ENCODE data around the gene ADCY9. TPM values are rescaled to one million over a fixed set of nuclear protein-coding genes. Genes with fewer than 3 reads are reported as not detected.

The ADCY9 gene
- total RNA-seq, 2 donors from 2014 or later, result 4.1 to 9.4 TPM

DNA sequence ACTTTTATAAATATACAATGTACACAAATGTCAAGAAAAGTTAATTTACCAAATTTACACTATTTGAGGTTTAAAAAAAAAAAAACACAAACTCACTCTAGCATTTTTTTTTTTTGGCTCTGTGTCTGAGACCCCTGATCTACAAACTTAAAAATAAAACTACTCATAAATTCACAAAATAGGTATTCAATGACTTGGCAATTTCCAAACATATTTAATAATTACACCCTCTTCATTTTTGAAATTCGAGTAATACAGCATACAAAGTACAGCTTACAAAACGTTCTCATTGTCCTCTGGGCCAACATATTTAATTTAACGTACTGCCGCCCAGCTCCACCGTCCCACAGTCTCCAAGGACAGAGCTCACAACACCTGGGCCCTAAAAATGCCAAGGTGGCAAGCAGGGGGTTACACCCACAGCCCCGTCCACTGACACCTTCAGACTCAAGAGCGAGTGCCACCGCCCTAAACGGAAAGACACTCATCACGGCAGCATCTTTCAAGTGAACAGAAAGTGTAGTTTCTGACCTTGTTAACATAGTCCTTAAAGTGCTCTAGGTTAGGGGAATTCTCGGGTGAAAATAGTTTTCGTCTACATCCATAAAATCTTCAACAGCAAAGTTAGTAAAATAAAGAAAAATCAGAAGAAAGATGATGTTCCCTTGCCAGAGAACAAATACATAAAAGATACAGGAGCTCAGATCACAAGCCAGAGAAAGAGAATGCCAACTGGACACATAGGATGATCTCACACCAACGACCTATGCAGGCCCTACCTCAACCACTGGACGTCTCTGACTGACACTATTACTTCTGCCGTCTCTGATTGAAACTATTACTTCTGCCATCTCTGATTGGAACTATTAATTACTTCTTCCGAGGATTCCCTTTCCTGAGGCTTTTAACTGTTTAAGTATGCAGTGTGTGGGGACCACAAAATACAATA lies 4.2 kb downstream of the ADCY9 start:
- Mint-ChIP-seq H3K4me1 (peaks cover 49% of the 10 kb centered on the region), H3K36me3 (ENCODE audit: low read depth) (peaks cover 17% of the 10 kb centered on the region), H3K4me3 (peak overlapping the region; percentile 71), H3K9me3 (no peaks in the 10 kb centered on the region), H3K27me3 (no peaks in the 10 kb centered on the region), H3K27ac (peak overlapping the region; percentile 37)
- no peak for ATAC-seq (replicated peaks)

DNA sequence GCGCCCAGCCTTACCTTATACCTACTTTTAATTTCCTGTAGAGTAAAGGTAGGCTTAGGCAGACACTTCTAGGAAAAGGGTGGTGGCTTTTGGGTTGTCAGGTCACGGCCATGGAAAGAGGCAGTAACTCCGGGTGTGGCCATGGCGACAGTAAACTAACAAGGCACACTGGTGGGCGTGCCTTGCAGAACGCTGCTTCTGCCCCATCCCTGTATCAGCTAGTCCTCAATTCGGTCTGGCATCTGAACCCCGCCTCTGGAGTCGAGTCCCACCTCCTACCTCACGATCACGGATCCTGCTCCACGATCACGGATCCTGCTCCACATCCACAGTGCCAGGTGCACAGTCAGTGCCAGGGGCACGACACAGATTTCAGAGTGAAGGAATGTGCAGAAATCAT lies 5.6 kb downstream of the ADCY9 start:
- peak; percentile 44 for ATAC-seq (replicated peaks)
- Mint-ChIP-seq H3K9me3 (no peaks in the 10 kb centered on the region), H3K27me3 (no peaks in the 10 kb centered on the region), H3K36me3 (ENCODE audit: low read depth) (peaks cover 24% of the 10 kb centered on the region), H3K27ac (no peak overlapping the region), H3K4me1 (peaks cover 49% of the 10 kb centered on the region), H3K4me3 (peak overlapping the region; percentile 71)

DNA sequence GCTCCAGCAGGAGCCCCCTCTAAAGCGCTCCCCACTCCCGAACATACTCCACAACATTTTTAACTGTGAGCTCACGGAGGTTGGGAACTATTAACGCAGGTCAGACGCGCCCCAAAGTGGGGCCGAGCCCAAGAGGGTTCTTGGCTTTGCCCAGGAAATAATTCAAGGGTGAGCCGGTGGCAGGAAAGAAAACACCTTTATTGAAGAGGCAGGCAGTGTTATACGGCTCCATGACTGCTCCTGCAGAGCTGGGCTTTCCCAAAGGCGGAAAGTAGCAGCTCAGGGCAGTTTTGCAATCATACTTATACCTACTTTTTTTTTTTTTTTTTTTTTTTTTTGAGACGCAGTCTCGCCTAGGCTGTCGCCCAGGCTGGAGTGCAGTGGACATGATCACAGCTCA lies 6.2 kb downstream of the ADCY9 start:
- peaks cover 24% of the 10 kb centered on the region for H3K36me3 Mint-ChIP-seq (ENCODE audit: low read depth)
- H3K27ac Mint-ChIP-seq, result no peak overlapping the region
- ATAC-seq (replicated peaks), result no peak
- no peaks in the 10 kb centered on the region for H3K9me3 Mint-ChIP-seq
- H3K4me1 Mint-ChIP-seq, result peaks cover 49% of the 10 kb centered on the region
- H3K27me3 Mint-ChIP-seq, result no peaks in the 10 kb centered on the region
- H3K4me3 Mint-ChIP-seq, result no peak overlapping the region

- H3K9me3 Mint-ChIP-seq, result no peaks in the 10 kb centered on the region
Observed at GRCh38 chr16:4109250-4109736, 6.9 kb downstream of the ADCY9 start.

GRCh38 chr16:4106516-4106915 lies 9.7 kb downstream of the ADCY9 start:
- Mint-ChIP-seq H3K27me3 (no peaks in the 10 kb centered on the region), H3K27ac (no peak overlapping the region), H3K4me1 (peaks cover 22% of the 10 kb centered on the region), H3K36me3 (ENCODE audit: low read depth) (peaks cover 13% of the 10 kb centered on the region), H3K9me3 (no peaks in the 10 kb centered on the region), H3K4me3 (no peak overlapping the region)
- no peak for ATAC-seq (replicated peaks)

More at GRCh38 chr16:4109250-4109736, 6.9 kb downstream of the ADCY9 start:
- Mint-ChIP-seq H3K27me3 (no peaks in the 10 kb centered on the region), H3K4me3 (no peak overlapping the region), H3K4me1 (peaks cover 43% of the 10 kb centered on the region), H3K36me3 (ENCODE audit: low read depth) (peaks cover 21% of the 10 kb centered on the region), H3K27ac (no peak overlapping the region)
- ATAC-seq (replicated peaks), result no peak

- Mint-ChIP-seq H3K4me3 (no peak overlapping the region), H3K27ac (no peak overlapping the region), H3K27me3 (no peaks in the 10 kb centered on the region), H3K4me1 (peaks cover 16% of the 10 kb centered on the region), H3K36me3 (ENCODE audit: low read depth) (peaks cover 13% of the 10 kb centered on the region), H3K9me3 (no peaks in the 10 kb centered on the region)
- ATAC-seq (replicated peaks), result no peak
Observed at GRCh38 chr16:4105848-4106247, 10.4 kb downstream of the ADCY9 start.

DNA sequence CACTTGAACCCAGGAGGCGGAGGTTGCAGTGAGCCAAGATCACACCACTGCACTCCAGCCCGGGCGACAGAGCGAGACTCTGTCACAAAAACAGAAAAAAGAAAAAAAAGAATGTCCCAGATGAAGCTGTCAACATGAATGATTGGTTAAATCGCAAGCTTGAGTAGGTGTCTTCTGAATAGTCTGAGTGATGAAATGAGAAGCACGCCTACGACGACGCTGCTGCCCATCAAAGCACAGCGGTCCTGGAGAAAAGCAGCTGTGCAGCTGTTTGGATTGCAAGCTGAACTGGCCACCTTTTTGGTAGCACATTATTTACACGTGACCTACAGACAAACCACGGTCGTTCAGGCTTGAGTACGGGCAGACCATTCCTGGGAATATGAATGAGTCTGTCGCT lies 12.5 kb downstream of the ADCY9 start:
- no peaks in the 10 kb centered on the region for H3K9me3 Mint-ChIP-seq
- H3K36me3 Mint-ChIP-seq (ENCODE audit: low read depth), result peaks cover 8% of the 10 kb centered on the region
- no peak for ATAC-seq (replicated peaks)

GRCh38 chr16:4101421-4102219 lies 14.6 kb downstream of the ADCY9 start:
- no peaks in the 10 kb centered on the region for H3K4me1 Mint-ChIP-seq
- H3K9me3 Mint-ChIP-seq, result no peaks in the 10 kb centered on the region
- peaks cover 8% of the 10 kb centered on the region for H3K36me3 Mint-ChIP-seq (ENCODE audit: low read depth)
- H3K27me3 Mint-ChIP-seq, result no peaks in the 10 kb centered on the region
- no peak for ATAC-seq (replicated peaks)
- H3K4me3 Mint-ChIP-seq, result no peak overlapping the region
- H3K27ac Mint-ChIP-seq, result no peak overlapping the region

More for the DNA sequence above, 12.5 kb downstream of the ADCY9 start:
- Mint-ChIP-seq H3K4me3 (no peak overlapping the region), H3K4me1 (no peaks in the 10 kb centered on the region), H3K27ac (no peak overlapping the region), H3K27me3 (no peaks in the 10 kb centered on the region)

- ATAC-seq (replicated peaks), result no peak
- no peaks in the 10 kb centered on the region for H3K36me3 Mint-ChIP-seq (ENCODE audit: low read depth)
Observed at GRCh38 chr16:4098501-4098900, 17.7 kb downstream of the ADCY9 start.

GRCh38 chr16:4097826-4098240 lies 18.4 kb downstream of the ADCY9 start:
- no peaks in the 10 kb centered on the region for H3K9me3 Mint-ChIP-seq
- H3K36me3 Mint-ChIP-seq (ENCODE audit: low read depth), result no peaks in the 10 kb centered on the region
- no peak overlapping the region for H3K27ac Mint-ChIP-seq

More at GRCh38 chr16:4098501-4098900, 17.7 kb downstream of the ADCY9 start:
- Mint-ChIP-seq H3K4me3 (no peak overlapping the region), H3K27me3 (no peaks in the 10 kb centered on the region), H3K27ac (no peak overlapping the region), H3K4me1 (no peaks in the 10 kb centered on the region), H3K9me3 (no peaks in the 10 kb centered on the region)

DNA sequence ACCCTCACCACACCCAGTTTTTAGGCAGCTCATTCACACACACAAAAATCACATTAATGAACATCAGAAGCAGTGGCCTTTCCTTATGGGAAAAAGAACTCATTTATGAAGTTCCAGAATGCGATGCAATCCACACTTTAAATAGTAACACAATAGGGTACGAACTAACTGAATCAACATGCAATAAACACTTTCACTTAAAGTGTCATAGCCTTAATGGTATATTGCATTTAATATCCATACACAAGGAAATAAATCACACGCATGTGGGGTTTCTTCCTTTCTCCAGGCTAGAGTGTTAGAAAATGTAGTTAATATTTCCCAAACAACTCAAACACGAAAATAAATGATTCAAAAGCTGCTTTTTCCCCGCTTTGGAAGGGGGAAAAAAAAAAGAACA lies 19.7 kb downstream of the ADCY9 start:
- Mint-ChIP-seq H3K9me3 (no peaks in the 10 kb centered on the region), H3K36me3 (ENCODE audit: low read depth) (no peaks in the 10 kb centered on the region), H3K27me3 (no peaks in the 10 kb centered on the region), H3K4me1 (no peaks in the 10 kb centered on the region), H3K4me3 (no peak overlapping the region), H3K27ac (no peak overlapping the region)
- ATAC-seq (replicated peaks), result no peak

More at GRCh38 chr16:4097826-4098240, 18.4 kb downstream of the ADCY9 start:
- Mint-ChIP-seq H3K27me3 (no peaks in the 10 kb centered on the region), H3K4me3 (no peak overlapping the region), H3K4me1 (no peaks in the 10 kb centered on the region)
- no peak for ATAC-seq (replicated peaks)

GRCh38 chr16:4094127-4094773 lies 22.0 kb downstream of the ADCY9 start:
- Mint-ChIP-seq H3K27ac (no peak overlapping the region), H3K4me3 (no peak overlapping the region), H3K27me3 (no peaks in the 10 kb centered on the region), H3K9me3 (no peaks in the 10 kb centered on the region), H3K4me1 (no peaks in the 10 kb centered on the region), H3K36me3 (ENCODE audit: low read depth) (no peaks in the 10 kb centered on the region)
- ATAC-seq (replicated peaks), result no peak

- Mint-ChIP-seq H3K4me1 (peaks cover 2% of the 10 kb centered on the region), H3K27me3 (no peaks in the 10 kb centered on the region), H3K27ac (no peak overlapping the region), H3K36me3 (ENCODE audit: low read depth) (no peaks in the 10 kb centered on the region), H3K4me3 (no peak overlapping the region), H3K9me3 (no peaks in the 10 kb centered on the region)
- no peak for ATAC-seq (replicated peaks)
Observed at GRCh38 chr16:4093495-4094126, 22.6 kb downstream of the ADCY9 start.

Data from activated T-helper 17 cell treated with anti-CD3 and anti-CD28 coated beads, Interleukin-2, amount 50 U/mL, for 72 hours (primary cell).